Right kidney (tissue), 1 donor: ENCODE data around the gene TLL2.

Experiments used
- DNase-seq: peaks from one replicate; pipeline ENCODE4 v3.0.0-alpha.2; 2016

The TLL2 gene

DNA sequence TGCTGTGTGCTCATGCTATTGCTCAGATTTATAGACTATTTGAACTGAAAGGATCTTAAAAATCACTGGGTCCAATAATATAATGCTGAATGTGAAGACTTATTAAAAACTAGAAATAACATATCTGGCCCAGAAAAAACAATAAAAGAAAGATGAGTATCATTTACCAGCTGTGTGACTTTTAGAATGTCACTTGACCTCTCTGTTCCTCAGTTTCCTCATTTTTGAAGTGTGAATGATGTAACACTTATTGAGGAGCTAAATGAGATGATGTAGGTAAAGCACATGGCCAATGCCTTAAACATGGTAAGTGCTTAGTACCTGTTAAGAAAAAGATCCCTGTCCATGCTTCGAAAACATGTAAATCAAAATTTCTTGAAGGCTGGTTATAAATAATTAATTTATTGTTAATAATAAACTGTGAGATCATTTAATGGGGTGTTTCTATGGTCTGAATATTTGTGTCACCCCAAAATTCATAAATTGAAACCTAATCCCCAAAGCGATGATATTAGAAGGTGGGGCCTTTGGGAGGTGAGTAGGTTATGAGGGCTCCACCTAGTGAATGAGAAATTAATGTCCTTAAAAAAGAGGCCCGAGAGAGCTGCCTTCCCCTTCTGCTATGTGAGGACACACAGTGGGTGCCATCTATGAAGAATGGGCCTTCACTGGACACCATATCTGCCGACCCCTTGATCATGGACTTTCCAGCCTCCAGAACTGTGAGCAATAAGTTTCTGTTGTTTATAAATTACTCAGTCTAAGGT lies 196.5 kb downstream of the TLL2 start:
- DNase-seq, result no peak
